ENCODE results near the gene KATNB1. TPM values are rescaled to one million over a fixed set of nuclear protein-coding genes. Genes with fewer than 3 reads are reported as not detected.

The KATNB1 gene
- total RNA-seq, 2 experiments from 2014 or later: 21.0 to 22.3 TPM

- Mint-ChIP-seq H3K4me3 (no peak overlapping the region), H3K36me3 (ENCODE audit: low read depth) (no peaks in the 10 kb centered on the region), H3K27ac (no peak overlapping the region), H3K9me3 (no peaks in the 10 kb centered on the region), H3K4me1 (ENCODE audit: low read depth) (no peaks in the 10 kb centered on the region), H3K27me3 (no peaks in the 10 kb centered on the region)
- no peaks in the 10 kb centered on the region for H3K9me3 ChIP-seq (ENCODE audit: control insufficient read depth in 1 of 2, insufficient read depth in 1 of 2, low read length in 2 of 2)
- no peaks in the 10 kb centered on the region for H3K27me3 ChIP-seq (ENCODE audit: control insufficient read depth in 1 of 2, insufficient read depth in 2 of 2, low read length in 2 of 2)
- intact Hi-C loops (cut with DNase I, micrococcal nuclease): no loop called here
- no peaks in the 10 kb centered on the region for H3K4me1 ChIP-seq (ENCODE audit: insufficient read depth, low read length)
- no peak overlapping the region for H3K27ac ChIP-seq (ENCODE audit: low read depth in 1 of 2, low read length in 2 of 2)
- POLR2A ChIA-PET: no interaction called here
- TF ChIP-seq, protein P1, sequence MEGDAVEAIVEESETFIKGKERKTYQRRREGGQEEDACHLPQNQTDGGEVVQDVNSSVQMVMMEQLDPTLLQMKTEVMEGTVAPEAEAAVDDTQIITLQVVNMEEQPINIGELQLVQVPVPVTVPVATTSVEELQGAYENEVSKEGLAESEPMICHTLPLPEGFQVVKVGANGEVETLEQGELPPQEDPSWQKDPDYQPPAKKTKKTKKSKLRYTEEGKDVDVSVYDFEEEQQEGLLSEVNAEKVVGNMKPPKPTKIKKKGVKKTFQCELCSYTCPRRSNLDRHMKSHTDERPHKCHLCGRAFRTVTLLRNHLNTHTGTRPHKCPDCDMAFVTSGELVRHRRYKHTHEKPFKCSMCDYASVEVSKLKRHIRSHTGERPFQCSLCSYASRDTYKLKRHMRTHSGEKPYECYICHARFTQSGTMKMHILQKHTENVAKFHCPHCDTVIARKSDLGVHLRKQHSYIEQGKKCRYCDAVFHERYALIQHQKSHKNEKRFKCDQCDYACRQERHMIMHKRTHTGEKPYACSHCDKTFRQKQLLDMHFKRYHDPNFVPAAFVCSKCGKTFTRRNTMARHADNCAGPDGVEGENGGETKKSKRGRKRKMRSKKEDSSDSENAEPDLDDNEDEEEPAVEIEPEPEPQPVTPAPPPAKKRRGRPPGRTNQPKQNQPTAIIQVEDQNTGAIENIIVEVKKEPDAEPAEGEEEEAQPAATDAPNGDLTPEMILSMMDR (IDR thresholded peaks at IDR 0.05): no peak
- CTCF ChIA-PET: no interaction called here
- H3K36me3 ChIP-seq (ENCODE audit: insufficient read depth, low read length): no peaks in the 10 kb centered on the region
- ATAC-seq (ENCODE audit: poor library complexity) (no peak), DNase-seq (no peak)
- no peak overlapping the region for H3K4me3 ChIP-seq (ENCODE audit: low read length)
Observed at GRCh38 chr16:57791195-57791892, 55.8 kb downstream of the KATNB1 start.

DNA sequence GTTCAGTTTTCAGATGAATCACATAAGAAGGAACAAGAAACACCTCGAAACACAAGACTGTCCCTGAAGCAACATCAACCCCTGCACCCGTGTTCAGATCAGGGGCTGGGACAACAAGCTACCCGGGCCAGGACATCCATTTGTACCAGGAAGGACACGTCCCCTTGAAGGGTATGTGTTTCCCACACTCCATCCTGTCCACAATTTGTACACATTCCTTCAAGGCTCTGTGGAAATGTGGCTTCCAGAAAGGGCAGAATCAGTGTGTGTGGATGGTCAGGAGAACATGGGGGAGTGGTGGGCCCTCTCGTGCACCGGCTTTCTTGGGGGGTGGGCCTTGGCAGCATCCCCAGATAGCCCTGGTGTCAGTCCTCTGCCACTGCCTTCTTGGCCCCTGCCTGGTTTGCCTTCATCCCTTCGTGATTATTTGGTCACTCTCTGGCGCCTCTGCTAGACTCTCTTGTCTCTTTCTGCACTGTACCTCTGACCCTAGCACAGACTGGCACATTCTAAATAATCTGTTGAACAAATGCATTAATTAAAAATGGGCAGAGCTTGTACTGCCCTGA lies 56.4 kb downstream of the KATNB1 start:
- POLR2A ChIA-PET: no interaction called here
- Mint-ChIP-seq H3K4me1 (ENCODE audit: low read depth) (no peaks in the 10 kb centered on the region), H3K27me3 (no peaks in the 10 kb centered on the region), H3K36me3 (ENCODE audit: low read depth) (no peaks in the 10 kb centered on the region), H3K4me3 (no peak overlapping the region), H3K27ac (no peak overlapping the region), H3K9me3 (no peaks in the 10 kb centered on the region)
- DNase-seq: no peak
- intact Hi-C loops (cut with DNase I, micrococcal nuclease): no loop called here
- CTCF ChIA-PET: no interaction called here
- no peak overlapping the region for H3K27ac ChIP-seq (ENCODE audit: low read depth in 1 of 2, low read length in 2 of 2)
- H3K4me1 ChIP-seq (ENCODE audit: insufficient read depth, low read length): no peaks in the 10 kb centered on the region
- no peaks in the 10 kb centered on the region for H3K36me3 ChIP-seq (ENCODE audit: insufficient read depth, low read length)
- no peak overlapping the region for H3K4me3 ChIP-seq (ENCODE audit: low read length)
- ATAC-seq (ENCODE audit: poor library complexity): no peak
- H3K27me3 ChIP-seq (ENCODE audit: control insufficient read depth in 1 of 2, insufficient read depth in 2 of 2, low read length in 2 of 2): no peaks in the 10 kb centered on the region
- no peaks in the 10 kb centered on the region for H3K9me3 ChIP-seq (ENCODE audit: control insufficient read depth in 1 of 2, insufficient read depth in 1 of 2, low read length in 2 of 2)
- TF ChIP-seq, protein P1 (IDR thresholded peaks at IDR 0.05): no peak

DNA sequence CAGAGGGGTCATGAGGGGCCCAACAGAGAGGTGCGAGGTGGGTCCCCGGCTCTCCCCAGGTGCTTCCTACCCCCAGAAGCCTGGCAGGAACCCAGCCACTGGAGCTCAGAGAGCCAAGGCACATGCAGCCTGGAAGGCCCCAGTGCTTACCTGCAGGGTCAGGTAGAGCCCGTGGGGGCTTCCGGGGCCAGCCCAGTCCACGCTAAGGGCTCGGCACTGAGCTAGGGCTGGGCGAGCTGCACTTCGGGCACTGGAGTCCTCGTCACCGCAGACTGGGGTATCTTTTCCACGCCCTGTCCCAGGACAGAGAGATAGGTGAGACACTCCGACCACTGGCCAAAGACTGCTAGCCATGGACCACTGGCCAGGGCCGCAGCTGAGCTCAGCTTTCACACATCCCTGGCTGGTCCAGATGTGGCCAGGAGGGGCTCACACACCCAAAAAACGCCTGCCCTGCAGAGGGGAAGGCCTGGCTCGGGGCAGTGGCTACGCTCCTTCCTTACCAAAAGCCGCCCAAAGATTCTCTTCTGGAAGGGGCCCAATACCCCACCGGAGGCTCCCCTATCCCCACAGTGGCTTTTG lies 59.4 kb downstream of the KATNB1 start:
- Mint-ChIP-seq H3K4me3 (no peak overlapping the region), H3K27ac (no peak overlapping the region)

More for the DNA sequence above, 59.4 kb downstream of the KATNB1 start:
- POLR2A ChIA-PET: no interaction called here
- ATAC-seq (ENCODE audit: poor library complexity): no peak
- Histone ChIP-seq H3K9me3 (ENCODE audit: control insufficient read depth in 1 of 2, insufficient read depth in 1 of 2, low read length in 2 of 2) (no peaks in the 10 kb centered on the region), H3K4me3 (ENCODE audit: low read length) (no peak overlapping the region), H3K27me3 (ENCODE audit: control insufficient read depth in 1 of 2, insufficient read depth in 2 of 2, low read length in 2 of 2) (no peaks in the 10 kb centered on the region), H3K36me3 (ENCODE audit: insufficient read depth, low read length) (no peaks in the 10 kb centered on the region), H3K27ac (ENCODE audit: low read depth in 1 of 2, low read length in 2 of 2) (no peak overlapping the region), H3K4me1 (ENCODE audit: insufficient read depth, low read length) (peaks cover 9% of the 10 kb centered on the region)
- no peak for DNase-seq
- TF ChIP-seq, protein P1 (IDR thresholded peaks at IDR 0.05): no peak
- intact Hi-C loops (cut with DNase I, micrococcal nuclease): no loop called here
- Mint-ChIP-seq H3K4me1 (ENCODE audit: low read depth) (peaks cover 16% of the 10 kb centered on the region), H3K9me3 (no peaks in the 10 kb centered on the region), H3K27me3 (no peaks in the 10 kb centered on the region), H3K36me3 (ENCODE audit: low read depth) (no peaks in the 10 kb centered on the region)
- CTCF ChIA-PET: interaction anchor here (1.2 to 1.5 kb wide), 2 partner anchors 38 to 177 kb away, joined by 3 read pairs; no protein-coding TSS in a partner anchor

All from CD4-positive, alpha-beta T cell (primary cell).